Measurements from ENCODE around the gene MAGEB3.

The MAGEB3 gene

DNA sequence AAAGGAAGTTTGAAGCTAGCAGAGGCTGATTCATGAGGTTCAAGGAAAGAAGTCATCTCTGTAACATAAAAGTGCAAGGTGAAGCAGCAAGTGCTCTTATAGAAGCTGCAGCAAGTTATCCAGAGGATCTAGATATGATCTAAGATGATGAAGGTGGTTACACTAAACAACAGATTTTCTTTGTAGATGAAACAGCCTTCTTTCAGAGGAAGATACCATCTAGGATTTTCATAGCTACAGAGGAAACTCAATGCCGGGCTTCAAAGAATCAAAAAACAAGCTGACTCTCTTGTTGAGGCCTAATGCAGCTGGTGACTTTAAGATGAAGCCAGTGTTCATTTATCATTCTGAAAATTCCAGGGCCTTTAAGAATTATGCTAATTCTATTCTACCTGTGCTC, 50.0 kb downstream of the MAGEB3 start:
- no peak for DNase-seq

DNA sequence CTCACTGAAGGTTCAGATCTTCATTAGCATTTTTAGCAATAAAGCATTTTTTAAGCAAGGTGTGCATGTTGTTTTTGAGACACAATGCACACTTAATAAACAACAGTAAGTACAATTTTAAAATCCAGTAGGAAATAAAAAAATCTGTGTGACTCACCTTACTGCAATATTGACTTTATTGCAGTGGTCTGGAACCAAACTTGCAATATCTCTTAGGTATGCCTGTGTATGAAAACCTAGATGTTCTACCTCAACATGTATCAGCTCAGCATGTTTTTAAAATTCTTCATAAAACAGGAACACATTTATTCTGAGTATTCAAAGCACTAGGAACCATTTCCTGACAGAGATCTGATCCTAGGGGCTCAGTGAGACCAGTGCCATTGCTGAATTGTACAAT, 52.1 kb downstream of the MAGEB3 start:
- DNase-seq: no peak

DNA sequence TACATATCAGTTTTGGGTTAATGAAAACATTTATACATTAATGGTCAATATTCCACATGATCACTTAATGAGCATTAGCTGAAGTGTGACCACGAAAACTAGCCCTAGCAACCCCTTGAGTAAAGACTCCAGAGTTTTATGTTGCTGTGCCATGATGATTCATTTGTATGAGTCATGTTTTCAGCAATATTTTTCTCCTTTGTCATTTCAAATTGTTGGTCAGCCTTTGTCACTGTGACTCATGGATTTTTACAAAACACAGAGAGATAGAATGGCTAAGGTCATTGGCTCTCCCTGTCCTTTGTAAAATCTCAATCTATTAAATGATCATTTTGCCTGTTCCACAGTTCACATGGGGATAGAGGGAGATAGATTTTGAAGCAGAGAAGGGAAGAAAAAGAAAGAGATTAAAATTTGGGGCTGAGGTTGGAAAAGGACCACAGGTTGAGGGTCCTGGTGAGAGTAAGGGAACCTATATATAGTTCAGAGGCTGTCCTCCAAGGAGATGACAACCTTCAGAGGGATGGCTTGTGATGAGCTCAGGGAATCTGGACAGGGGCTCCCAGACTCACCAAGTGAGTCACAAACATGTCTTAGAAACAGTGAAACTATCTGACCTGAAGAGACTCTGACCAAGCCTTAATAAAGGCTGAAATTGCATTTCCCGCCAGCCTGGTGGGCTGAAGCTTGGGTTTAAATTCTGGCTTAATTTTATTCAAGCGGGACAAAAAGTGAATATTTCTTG, 53.2 kb downstream of the MAGEB3 start:
- DNase-seq: no peak
